ENCODE measurements around the gene PRSS1. TPM values are rescaled to one million over a fixed set of nuclear protein-coding genes. Genes with fewer than 3 reads are reported as not detected.

PRSS1 gene
- total and polyA plus RNA-seq, 2 of the 8 experiments (the other 6 are each of a cell fraction or from before 2014, with no cell fraction given): 0.09 TPM; not detected in 1

Small RNAs within 50 kb of the gene (small RNA-seq; reads per million reads assigned to genes)
- not detected for gene TRBD1 (ENCODE audit: insufficient read depth)
- gene TRBJ1-1 (ENCODE audit: insufficient read depth): not detected
- gene TRBJ1-2 (ENCODE audit: insufficient read depth): not detected
- gene TRBJ1-3 (ENCODE audit: insufficient read depth): not detected
- gene TRBJ1-4 (ENCODE audit: insufficient read depth): not detected
- gene TRBJ1-5 (ENCODE audit: insufficient read depth): not detected
- not detected for gene TRBJ1-6 (ENCODE audit: insufficient read depth)
- not detected for gene TRBJ2-1 (ENCODE audit: insufficient read depth)
- not detected for gene TRBJ2-2 (ENCODE audit: insufficient read depth)
- gene TRBJ2-2P (ENCODE audit: insufficient read depth): not detected
- gene TRBJ2-3 (ENCODE audit: insufficient read depth): not detected
- not detected for gene TRBJ2-4 (ENCODE audit: insufficient read depth)
- gene TRBJ2-5 (ENCODE audit: insufficient read depth): not detected
- gene TRBJ2-6 (ENCODE audit: insufficient read depth): not detected
- gene TRBJ2-7 (ENCODE audit: insufficient read depth): not detected

Other genes starting within 250 kb of the PRSS1 start
- not detected in 2 replicates for gene PRSS2, start 21.5 kb downstream of the PRSS1 start, total RNA-seq (2021; fragmentation: NEBNext Ultra II Directional; extraction: Animal tissue kit (Norgen Biotek cat#: 25700))
- not detected in 2 replicates for gene PRSS2, start 21.5 kb downstream of the PRSS1 start, polyA plus RNA-seq (2011; rRNA removed)
- gene EPHB6, start 105.6 kb downstream of the PRSS1 start, total RNA-seq (2021; fragmentation: NEBNext Ultra II Directional; extraction: Animal tissue kit (Norgen Biotek cat#: 25700)): 19.7 TPM in 2 replicates
- 19.7 and 27.3 TPM in 2 replicates for gene EPHB6, start 105.6 kb downstream of the PRSS1 start, polyA plus RNA-seq (2011; rRNA removed)
- gene TRPV6, start 136.3 kb downstream of the PRSS1 start, total RNA-seq (2021; fragmentation: NEBNext Ultra II Directional; extraction: Animal tissue kit (Norgen Biotek cat#: 25700)): 0.48 and 0.52 TPM in 2 replicates
- 1.1 and 2.1 TPM in 2 replicates for gene TRPV6, start 136.3 kb downstream of the PRSS1 start, polyA plus RNA-seq (2011; rRNA removed)
- not detected in 2 replicates for gene TRPV5, start 184.3 kb downstream of the PRSS1 start, total RNA-seq (2021; fragmentation: NEBNext Ultra II Directional; extraction: Animal tissue kit (Norgen Biotek cat#: 25700))
- gene TRPV5, start 184.3 kb downstream of the PRSS1 start, polyA plus RNA-seq (2011; rRNA removed): 0.03 and 0.05 TPM in 2 replicates
- gene LLCFC1, start 190.0 kb downstream of the PRSS1 start, total RNA-seq (2021; fragmentation: NEBNext Ultra II Directional; extraction: Animal tissue kit (Norgen Biotek cat#: 25700)): not detected in 2 replicates
- not detected in 2 replicates for gene LLCFC1, start 190.0 kb downstream of the PRSS1 start, polyA plus RNA-seq (2011; rRNA removed)
- 1.1 and 1.8 TPM in 2 replicates for gene KEL, start 212.9 kb downstream of the PRSS1 start, total RNA-seq (2021; fragmentation: NEBNext Ultra II Directional; extraction: Animal tissue kit (Norgen Biotek cat#: 25700))
- 1.9 and 3.6 TPM in 2 replicates for gene KEL, start 212.9 kb downstream of the PRSS1 start, polyA plus RNA-seq (2011; rRNA removed)

Data from H1 (cell line).